Activated naive CD8-positive, alpha-beta T cell treated with anti-CD3 and anti-CD28 coated beads, Interleukin-2, amount 50 U/mL, for 16 hours (primary cell): ENCODE results near the gene PARP8.
"Not testable (repeated sequence)": the region's sequence is repeated elsewhere in the genome, so short reads cannot be mapped to it uniquely, and the experiment has no call there.

Source experiments
- DNase-seq: peaks from one replicate; pipeline ENCODE4 v3.0.0-alpha.2; 2020; ENCODE audit warnings: low read depth, low spot score

PARP8 gene

DNA sequence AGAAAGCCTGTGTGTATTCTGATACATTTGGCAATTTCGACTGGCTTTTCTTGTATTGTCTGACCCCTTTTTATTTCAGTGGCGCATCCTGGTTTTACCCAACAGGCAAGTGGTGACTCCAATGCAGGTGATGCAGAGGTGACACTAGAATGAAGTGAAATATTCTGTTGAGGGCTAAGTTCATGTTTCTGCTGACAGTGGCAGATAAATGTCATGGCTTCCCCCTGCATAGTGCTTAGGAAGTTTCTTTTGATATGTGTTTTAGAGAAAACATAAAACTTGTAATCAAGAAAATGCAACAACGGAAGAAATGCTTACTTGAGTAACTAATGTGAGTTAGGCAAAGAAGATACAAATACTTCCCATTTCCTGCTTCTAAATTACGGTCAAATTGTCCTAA, 13.1 kb downstream of the PARP8 start:
- DNase-seq: not testable (repeated sequence)

DNA sequence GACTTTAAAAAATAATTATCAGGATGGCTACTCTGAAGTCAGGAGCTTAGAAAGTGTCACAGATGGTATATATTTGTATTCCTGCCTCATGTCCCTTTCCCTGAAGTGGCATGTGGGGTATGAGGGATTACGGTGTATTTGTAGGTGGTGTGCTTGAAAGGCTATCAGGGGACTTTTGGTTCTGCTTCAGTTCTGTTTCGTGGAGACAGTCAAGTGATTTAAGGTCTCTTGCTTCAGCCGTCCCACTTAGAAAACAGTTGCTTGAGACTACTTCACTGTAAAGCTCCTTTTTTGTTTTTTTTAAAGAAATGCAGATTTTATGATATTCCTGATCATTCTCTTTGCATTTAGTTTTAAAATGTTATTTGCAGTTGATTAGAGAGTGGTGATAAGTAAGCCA, 18.3 kb downstream of the PARP8 start:
- DNase-seq: no peak

DNA sequence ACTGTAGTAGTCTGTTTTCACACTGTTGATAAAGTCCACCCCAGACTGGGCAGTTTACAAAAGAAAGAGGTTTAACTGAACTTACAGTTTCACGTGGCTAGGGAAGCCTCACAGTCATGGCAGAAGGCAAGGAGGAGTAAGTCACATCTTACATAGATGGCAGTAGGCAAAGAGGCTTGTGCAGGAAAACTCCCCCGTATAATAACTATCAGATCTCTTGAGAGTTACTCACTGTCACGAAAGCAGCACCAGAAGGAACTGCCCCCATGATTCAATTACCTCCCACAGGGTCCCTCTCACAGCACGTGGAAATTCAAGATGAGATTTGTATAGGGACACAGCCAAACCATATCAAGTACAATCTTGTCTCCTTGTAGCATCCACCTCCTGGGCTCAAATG, 21.1 kb downstream of the PARP8 start:
- no peak for DNase-seq

DNA sequence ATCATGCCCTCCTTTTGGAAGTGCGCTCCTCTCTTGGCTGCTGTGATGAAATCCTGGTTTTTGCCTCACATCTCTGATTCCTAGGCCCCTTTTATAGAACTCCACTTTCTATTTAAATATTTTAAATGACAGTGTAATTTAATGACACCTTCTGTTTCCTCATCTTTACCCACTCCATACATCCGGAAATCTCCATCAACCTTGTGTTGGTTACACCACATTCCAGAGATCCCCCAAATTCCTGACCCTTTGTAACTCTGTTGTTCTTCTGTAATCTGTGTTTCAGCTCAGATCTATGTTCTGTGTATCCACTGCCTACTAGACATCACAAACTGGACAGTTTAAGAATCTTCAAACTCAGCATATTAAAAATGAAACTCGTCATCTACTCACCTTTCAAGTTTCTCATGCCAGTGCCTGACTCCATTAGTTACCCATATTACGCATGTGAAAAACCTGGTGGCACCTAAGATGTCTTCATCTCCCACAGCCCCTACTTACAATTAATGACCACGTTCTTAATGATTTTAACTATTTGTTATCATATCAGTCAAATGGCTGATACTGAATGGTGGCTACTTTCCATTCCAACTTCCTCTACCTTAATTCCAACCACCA, 25.1 kb downstream of the PARP8 start:
- no peak for DNase-seq

DNA sequence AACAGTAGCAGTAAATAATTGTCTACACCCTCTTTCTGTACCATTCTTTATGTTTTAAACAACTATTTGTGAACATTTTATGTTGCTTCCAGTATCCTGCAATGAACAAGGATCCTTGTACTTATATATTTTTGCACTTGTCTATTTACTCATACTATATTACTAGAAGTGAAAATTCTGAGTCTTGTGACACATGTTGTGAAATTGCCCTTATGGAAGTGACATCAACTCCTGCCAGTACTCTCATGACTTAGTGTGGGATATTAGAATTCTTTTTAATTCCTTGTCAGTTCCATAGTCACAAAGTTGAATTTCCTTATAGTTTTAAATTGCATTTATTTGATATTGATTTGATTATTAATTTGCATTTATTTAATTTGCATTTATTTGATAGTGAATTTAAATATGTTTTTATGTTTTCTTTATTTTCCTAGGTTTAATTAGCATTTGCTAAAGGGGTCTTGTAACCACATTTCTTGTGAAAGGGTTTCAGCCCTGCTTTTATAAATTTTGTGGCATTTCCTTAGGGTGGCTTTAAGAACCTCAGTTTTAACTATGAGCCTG, 27.7 kb downstream of the PARP8 start:
- no peak for DNase-seq

DNA sequence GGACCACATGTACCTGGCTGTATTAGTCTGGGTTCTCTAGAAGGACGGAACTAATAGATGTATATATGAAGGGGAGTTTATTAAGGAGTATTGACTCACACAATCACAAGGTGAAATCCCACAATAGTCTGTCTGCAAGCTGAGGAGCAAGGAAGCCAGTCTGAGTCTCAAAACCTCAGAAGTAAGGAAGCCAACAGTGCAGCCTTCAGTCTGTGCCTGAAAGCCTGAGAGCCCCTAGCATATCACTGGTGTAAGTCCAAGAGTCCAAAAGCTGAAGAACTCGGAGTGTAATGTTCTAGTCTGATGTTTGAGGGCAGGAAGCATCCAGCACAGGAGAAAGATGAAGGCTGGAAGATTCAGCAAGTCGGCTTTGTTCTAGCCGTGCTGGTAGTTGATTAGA, 28.2 kb downstream of the PARP8 start:
- not testable (repeated sequence) for DNase-seq

DNA sequence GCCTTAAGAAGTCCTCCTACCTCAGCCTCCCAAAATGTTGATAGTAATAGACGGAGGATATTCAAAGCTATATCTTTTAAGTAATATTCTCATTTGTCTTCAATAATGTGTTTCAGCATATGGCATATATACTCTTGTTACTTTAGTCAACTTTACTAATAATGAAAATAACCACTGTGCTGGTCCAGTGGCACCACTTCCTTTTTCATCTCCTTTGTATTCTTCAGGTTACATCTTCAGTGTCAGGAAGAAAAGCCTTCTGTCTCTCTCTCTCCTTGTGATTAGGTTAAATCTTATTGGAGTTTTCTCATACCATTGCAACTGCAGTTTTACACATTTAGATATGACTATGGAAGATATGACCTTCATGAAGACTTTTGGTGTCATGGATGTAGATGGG, 31.3 kb downstream of the PARP8 start:
- DNase-seq: no peak

DNA sequence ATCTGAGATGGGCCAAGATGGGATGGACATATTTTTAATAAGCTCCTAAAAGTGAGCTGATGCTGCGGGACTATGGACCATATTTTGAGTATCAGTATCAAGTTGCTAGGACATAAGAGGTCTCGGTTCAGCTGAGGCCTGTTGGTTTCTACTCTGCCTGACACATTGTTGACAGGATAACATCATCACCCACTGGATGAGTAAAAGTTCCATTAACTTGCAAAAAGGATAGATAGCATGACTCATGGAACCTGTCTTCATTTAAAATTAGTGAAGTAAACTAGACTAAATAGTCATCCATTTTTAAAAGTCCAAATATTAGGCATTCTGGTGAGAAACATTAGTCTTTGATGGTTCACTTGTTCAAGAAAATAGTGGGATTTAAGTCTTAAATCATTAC, 33.3 kb downstream of the PARP8 start:
- no peak for DNase-seq

DNA sequence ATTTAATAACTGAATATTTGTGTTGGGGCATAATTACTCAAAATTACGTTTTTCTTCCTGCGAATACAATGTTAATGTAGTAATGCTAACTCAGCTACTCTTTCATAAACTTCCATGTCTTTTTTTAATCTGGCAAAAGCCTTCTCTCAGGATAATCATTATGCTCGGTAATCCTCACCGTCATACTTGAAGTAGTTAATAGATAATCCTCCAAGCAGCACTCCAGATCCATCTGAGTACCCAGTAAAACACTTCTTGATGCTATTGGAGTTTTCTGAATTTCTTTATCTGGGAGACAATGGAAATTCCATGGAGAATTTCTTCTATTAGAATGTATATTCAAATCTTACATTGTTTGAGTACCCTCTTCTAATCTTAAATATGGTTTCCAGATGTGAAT, 34.3 kb downstream of the PARP8 start:
- no peak for DNase-seq

DNA sequence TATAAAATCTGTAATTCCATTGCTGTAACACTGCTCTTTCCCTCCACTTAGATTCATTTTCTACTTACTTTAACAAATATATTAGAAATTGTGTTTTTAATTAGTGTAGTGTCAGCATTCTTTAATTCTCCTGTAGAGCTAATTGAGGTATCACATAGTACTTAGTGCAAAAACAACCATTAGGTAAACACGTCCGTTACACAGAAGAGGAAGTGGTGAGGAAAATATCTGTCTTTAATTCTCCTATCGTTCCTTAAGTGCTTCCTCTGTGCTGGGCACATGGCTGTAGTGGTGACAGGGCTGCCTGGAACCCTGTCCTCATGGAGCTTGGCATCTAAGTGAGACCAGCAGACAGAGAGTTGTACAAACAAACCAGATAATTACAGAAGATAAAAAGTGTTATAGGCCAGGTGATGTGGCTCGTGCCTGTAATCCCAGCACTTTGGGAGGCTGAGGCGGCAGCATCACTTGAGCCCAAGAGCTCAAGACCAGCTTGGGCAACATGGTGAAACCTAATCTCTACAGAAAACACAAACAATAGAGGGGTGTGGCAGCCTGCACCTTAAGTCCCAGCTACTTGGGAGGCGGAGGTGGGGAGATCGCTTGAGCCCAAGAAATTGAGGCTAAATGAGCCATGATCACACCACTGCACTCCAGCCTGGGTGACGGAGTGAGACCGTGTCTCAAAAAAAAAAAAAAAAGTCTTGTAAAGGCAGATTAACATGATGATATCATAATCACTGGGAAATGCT, 36.4 kb downstream of the PARP8 start:
- DNase-seq: no peak

DNA sequence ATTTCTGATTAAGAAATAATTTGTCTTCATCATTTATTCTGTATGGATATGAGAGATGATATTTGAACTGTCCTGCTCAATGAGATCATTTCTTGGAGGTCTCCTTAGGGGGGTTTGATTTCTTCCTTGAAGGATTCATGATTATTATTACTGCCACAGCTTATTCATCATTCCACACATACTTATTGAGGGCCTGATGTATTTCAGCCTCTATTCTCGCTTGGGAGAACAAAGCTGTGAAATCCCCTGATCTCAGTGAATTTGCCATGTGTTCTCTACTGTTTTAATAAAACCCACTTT, 36.9 kb downstream of the PARP8 start:
- DNase-seq: no peak

DNA sequence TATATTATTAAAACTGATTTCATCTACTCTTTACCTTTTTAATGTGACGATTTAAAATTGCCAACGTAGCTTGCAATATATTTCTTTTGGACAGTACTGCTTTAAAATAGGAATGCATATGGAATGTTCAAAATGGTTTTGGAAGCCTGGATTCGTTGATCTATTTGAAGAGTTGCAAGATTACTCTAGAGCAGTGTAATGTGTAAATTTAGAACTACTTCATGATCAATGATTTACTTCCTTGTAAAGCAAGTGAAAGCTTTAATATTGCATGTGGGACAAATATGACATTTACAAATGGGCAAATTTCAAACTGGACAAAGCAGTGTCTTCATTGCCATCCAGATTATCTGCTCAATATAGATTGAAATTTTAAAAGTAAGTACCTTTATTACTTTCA, 38.3 kb downstream of the PARP8 start:
- DNase-seq: no peak

DNA sequence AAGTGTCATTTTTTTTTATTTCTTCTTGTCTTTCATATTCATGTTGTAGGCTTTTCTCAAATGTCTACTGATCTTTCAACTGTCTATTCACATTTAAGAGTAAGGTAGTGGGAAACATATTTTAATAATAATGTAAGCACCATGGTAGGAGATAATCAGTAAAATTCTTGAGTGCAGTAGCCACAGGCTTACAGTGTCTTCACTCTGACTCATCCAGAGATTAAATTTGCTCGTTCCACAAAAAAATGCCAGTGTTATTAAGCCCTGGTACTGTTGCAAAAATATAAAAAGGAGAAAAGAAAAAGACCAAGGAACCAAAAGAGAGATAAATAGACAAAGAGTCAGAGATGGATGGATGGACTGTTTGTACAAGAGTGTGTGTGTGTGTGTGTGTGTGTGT, 43.0 kb downstream of the PARP8 start:
- DNase-seq: no peak

DNA sequence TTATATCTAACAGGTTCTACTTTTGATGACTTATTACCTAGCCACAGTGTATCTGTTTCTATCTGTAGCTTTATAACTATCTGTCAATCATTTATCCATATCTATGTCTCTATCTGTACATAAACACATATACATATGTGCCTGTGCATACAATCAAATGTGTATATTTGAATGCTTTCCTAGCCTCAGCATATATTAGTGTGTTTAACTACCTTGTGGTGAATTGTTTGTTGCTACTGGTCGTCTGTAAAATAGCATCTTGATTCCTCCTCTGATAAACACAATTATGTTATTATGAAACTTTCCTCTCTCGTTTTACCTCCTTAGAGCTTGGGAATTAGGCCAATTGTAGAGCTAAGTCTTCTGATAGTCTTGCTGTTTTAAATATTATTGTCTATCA, 44.4 kb downstream of the PARP8 start:
- no peak for DNase-seq

DNA sequence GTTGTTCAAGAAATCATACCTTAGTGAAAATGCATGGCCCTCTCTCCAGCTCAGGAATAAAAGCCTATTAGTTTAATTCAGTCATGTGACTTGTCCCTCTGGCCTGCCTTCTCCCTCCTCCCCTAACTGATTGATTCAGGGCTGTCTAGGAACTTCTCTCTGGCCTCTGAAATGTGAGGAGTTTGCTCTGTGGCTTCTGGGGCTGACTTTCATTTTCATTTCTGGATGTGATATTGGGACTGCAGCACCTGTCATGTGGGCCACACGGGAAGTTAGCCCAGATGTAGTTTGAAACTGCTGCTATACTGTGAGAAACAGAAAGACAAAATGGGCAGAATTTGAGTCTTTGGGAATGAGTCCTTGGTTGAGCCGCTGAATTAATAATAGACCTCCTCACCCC, 44.8 kb downstream of the PARP8 start:
- DNase-seq: peak; percentile 24

DNA sequence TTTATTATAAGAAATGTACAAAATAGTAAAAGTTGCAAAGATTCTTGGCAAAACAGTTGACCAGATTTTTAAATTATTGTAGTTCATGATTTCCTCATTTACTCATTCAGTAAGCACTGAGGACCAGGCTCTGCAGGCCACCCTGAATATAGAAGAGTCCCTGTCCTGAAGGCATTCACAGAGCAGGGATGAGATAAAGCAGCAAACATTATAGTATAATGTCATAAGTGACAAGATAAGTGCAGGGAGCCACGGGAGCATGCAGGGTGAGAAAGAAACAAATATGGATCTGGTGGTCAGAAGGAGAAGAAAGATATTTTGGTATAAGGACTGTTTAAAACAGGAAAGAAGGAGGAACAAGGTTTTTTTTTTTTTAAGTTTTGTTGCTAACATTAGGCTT, 46.0 kb downstream of the PARP8 start:
- DNase-seq: no peak

DNA sequence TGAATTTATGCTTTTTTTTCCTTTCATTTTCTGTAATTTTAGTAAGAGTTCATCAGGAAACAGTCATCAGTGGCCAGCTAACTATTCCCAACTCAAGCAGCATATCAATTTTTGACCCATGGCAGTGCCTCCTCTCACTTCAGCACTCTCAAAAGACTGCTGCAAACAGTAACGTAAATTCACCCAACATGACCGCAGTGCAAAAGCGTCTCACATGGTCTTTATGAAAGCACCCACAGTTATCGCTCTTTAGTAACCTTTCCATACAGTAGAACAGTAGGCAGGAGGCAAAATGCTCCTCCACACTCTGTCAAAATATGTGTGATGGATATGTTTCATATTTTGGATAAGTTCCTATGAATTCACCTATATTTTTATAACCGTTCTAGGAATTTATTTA, 48.6 kb downstream of the PARP8 start:
- no peak for DNase-seq

DNA sequence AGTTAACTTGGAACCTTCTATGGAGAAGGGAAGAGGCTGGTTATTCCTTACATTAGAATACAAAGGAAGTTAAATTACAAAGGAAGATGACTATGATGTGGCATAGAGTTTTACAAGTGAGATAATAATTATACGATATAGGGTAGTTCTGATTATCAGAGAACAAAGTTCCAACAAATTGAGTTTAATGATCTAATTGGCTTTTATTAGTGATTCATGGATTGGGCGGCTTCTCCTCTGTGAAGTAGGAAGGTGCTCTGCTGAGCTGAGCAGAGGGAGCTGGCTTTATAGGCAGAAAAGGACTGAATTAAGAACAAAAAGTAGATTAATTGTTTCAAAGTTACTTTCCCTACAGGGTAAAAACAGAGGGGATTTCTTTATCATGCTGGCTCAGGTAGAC, 49.7 kb downstream of the PARP8 start:
- DNase-seq: no peak

DNA sequence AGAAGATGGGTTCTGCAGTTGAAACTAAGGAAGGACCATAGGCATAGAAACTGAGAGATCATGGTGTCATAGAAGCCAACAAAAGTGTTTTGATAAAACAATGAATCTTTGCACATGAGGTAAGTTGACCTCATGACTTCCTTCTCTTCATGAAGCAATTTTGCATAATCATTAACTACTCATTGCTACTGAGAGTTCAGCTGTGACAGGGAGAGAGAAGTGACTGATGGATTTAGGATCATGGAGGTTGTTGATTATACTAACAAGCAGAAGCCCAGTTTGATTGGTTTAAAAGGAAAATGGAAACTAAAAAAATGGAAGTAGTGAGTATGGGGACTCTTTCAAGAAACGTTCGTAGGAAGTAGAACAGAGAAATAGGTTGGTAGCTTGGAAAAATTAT, 51.2 kb downstream of the PARP8 start:
- no peak for DNase-seq

DNA sequence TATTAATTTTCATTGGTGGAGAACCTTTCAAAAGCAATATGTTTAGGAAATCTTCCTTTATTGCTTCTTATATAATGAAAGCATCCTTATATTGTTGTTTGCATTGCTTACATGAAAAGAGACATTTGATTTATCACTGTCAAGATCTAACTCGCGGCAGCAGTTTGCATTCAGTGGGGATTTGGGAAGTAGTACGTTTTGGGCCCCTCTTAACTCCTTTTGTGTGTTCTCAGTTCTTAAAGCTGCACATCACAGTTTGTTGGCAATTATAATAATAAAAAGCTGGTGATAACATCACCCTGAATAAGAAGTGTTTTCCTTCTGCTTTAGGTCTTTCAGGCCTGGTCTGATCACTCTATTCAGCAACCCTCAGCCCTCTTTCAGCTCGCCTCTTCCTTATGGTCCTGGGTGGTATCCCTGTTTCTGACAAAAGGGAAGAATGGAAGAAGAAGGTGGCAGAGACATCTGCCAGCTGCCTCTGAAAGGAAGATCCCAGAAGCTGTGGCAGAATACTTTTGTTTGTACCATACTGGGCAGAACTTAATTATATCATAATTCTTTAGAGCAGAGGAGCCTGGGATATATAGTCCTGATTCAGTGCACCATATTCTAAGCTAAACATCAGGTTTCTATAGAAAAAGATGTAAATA, 53.7 kb downstream of the PARP8 start:
- no peak for DNase-seq

DNA sequence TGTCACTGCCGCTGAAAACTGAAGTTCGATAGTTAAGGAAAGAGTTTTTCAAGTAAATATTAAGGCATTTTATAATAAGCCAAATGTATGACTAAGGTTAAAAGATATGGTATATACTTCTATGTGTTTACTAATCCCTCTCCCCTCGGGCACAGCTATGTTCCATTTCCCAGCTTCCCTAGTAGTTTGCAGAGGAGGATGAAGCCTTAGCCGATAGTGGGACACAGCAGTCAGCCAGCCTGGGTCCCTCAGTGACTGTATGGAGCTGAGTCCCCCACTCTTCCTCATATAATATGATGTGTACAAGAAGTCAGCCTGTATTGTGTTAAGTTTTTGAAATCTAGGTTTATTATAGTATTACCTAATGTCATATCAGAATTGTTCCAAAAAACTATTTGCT, 55.8 kb downstream of the PARP8 start:
- DNase-seq: no peak

DNA sequence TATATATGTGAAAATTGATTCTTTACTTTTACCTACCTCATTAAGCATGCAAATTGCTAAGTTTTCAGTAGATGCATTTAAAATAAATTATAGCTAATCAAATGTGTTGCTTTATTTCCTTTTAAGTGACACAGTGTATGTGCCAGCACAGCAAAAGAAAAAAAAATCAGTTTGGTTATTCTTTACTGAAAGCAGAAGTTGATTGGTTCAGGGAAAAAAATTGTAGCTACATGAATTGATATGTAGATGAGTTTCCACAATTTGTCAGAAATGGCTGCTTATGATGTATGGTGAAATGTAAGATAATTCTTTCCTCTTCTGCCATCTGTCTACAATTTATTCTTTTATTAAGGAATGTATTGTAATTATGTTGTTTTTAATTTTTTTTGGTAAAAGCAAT, 57.8 kb downstream of the PARP8 start:
- no peak for DNase-seq

DNA sequence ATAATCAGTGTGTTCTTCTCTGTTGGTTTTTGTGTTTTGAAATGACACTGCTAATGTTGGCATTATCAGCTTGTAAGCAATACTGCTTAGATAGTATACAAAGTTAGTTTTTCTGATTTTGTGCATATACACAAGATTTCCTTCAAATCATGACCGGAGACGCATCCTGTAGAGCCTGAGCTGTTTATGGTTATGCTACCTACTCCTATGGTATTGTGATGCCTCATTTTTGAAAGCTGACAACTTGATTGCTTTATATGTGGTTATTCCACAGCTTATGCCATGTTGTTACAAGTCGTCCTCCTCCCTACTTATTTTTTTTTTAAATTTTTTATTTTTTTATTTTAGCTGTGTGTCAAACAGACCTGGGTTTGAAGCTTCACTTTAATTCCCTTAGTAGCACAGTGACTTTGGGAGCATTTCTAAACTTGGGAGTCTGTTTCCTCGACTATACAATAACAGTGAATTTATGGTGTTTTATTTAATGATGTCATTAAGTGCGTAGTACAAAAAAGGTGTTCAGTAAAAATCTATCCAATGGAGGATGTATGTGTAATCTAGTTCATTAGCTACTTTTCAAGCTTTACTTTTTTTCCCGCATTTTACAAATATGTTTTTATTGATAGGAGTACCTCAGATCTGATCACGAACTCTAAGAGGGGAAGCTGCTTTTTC, 59.5 kb downstream of the PARP8 start:
- no peak for DNase-seq
